Measurements from ENCODE around the gene LAMA2. TPM values are rescaled to one million over a fixed set of nuclear protein-coding genes. Genes with fewer than 3 reads are reported as not detected.

The LAMA2 gene
- total and polyA plus RNA-seq, 2 of the 8 experiments (the other 6 are each of a cell fraction or from before 2014, with no cell fraction given), result 1.3 to 3.8 TPM

DNA sequence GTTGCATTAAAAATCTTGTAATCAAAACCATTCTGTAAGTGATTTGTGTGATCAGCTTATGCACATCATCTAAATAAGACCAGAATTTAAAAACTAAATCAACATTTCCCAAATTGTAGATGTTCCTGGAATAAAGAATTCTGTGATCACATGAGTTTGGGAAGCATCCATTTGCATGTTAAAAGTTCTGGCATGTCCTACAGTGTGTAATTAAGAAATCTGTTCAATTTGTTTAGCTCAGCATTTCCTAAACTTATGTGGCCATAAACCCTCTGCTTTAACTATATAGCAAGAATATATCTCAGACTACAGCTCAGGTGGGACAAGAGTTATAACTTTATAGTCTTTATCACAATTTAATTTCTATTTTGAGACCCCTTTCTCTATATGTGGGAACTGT, 399.1 kb downstream of the LAMA2 start (continued):
- no peak for TF ChIP-seq CBX8 (IDR thresholded peaks at IDR 0.05; ENCODE audit: borderline replicate concordance, low read depth, low read length)
- TF ChIP-seq RAD21 (IDR thresholded peaks at IDR 0.05 in 1 of 2, conservative IDR thresholded peaks at IDR 0.05 in 1 of 2; ENCODE audit: low read depth in 2 of 2, low read length in 2 of 2), result no peak
- no peak for TF ChIP-seq JUN (IDR thresholded peaks at IDR 0.05; ENCODE audit: low read depth, low read length)
